Naive thymus-derived CD4-positive, alpha-beta T cell (primary cell): ENCODE results near the gene ACVR1B. TPM values are rescaled to one million over a fixed set of nuclear protein-coding genes. Genes with fewer than 3 reads are reported as not detected.
A peak's percentile ranks its signal among the peaks of the same experiment; 100 is the strongest.

Experiments used
- ATAC-seq: fragments of 150-1000 bp; cut with Tn5 transposase; 2 replicates; pipeline ENCODE4 v1.10.0; 2021; ENCODE audit warnings: mild to moderate bottlenecking, moderate library complexity
- CTCF ChIA-PET: fragments of 350-600 bp; sonication (Branson Sonifier 250); formaldehyde crosslinking; loops from one replicate; lab custom pipeline; 2021; ENCODE audit warnings: antibody characterized with exemption; lab: Charles Lee
- POLR2A ChIA-PET: fragments of 350-600 bp; sonication (Branson Sonifier 250); formaldehyde crosslinking; loops from one replicate; lab custom pipeline; 2021; ENCODE audit warnings: antibody characterized with exemption, inconsistent platforms; lab: Charles Lee
- DNase-seq, 9 donors: peaks; one replicate each; pipeline versions ENCODE4 v3.0.0 to v3.0.0-alpha.2; 2020 to 2022; ENCODE audit warnings: mixed read lengths in 1 of 9
- H3K27ac ChIP-seq: one replicate; pipeline ENCODE4 v1.7.0; 2013; ENCODE audit warnings: mild to moderate bottlenecking, low read depth, low read length, moderate library complexity
- H3K27me3 ChIP-seq, 2 donors: one replicate each; pipeline ENCODE4 v1.7.0; 2013; ENCODE audit warnings: low read length in 2 of 2, mild to moderate bottlenecking in 2 of 2, moderate library complexity in 2 of 2; ENCODE audit not compliant: control insufficient read depth in 2 of 2, insufficient read depth in 2 of 2
- H3K36me3 ChIP-seq, 3 experiments: 1 replicate in 2 of 3; 2 replicates in 1 of 3; pipeline ENCODE4 v1.7.0; 2013; ENCODE audit warnings: low read length in 3 of 3, mild to moderate bottlenecking in 3 of 3, moderate library complexity in 1 of 3; ENCODE audit not compliant: insufficient read depth in 3 of 3, control insufficient read depth in 2 of 3
- H3K4me1 ChIP-seq, 2 donors: one replicate each; pipeline ENCODE4 v1.7.0; 2013; ENCODE audit warnings: low read length in 2 of 2, mild to moderate bottlenecking in 2 of 2, moderate library complexity in 1 of 2; ENCODE audit not compliant: control insufficient read depth in 2 of 2, insufficient read depth in 2 of 2
- H3K4me3 ChIP-seq: 2 replicates; pipeline ENCODE4 v1.7.0; 2013; ENCODE audit warnings: mild to moderate bottlenecking, low read length
- H3K9me3 ChIP-seq, 3 experiments: 1 replicate in 2 of 3; 2 replicates in 1 of 3; pipeline ENCODE4 v1.7.0; 2013; ENCODE audit warnings: low read length in 3 of 3; ENCODE audit not compliant: control insufficient read depth in 2 of 3
- H3K27ac Mint-ChIP-seq, 9 donors: one replicate each; pipeline ENCODE4 v1.8.0; 2020 to 2022; ENCODE audit warnings: mixed read lengths in 9 of 9, mild to moderate bottlenecking in 8 of 9, moderate library complexity in 5 of 9, inconsistent platforms in 2 of 9
- H3K27me3 Mint-ChIP-seq, 5 donors: one replicate each; pipeline ENCODE4 v1.8.0; 2021 to 2022; ENCODE audit warnings: mixed read lengths in 5 of 5, mild to moderate bottlenecking in 1 of 5
- H3K36me3 Mint-ChIP-seq, 5 donors: one replicate each; pipeline ENCODE4 v1.8.0; 2020 to 2022; ENCODE audit warnings: mixed read lengths in 5 of 5, mild to moderate bottlenecking in 3 of 5, inconsistent platforms in 1 of 5
- H3K4me1 Mint-ChIP-seq, 7 donors: one replicate each; pipeline ENCODE4 v1.8.0; 2020 to 2022; ENCODE audit warnings: mixed read lengths in 7 of 7, mild to moderate bottlenecking in 3 of 7, inconsistent platforms in 1 of 7
- H3K4me3 Mint-ChIP-seq, 10 donors: one replicate each; pipeline ENCODE4 v1.8.0; 2020 to 2022; ENCODE audit warnings: mild to moderate bottlenecking in 10 of 10, mixed read lengths in 10 of 10, moderate library complexity in 6 of 10, inconsistent platforms in 2 of 10
- H3K9me3 Mint-ChIP-seq, 11 donors: one replicate each; pipeline ENCODE4 v1.8.0; 2020 to 2022; ENCODE audit warnings: mixed read lengths in 11 of 11, mild to moderate bottlenecking in 4 of 11, inconsistent platforms in 1 of 11, moderate library complexity in 1 of 11
- intact Hi-C, 2 donors: fragments of 100-400 bp; cut with micrococcal nuclease; formaldehyde crosslinking; loops; one replicate each; pipeline ENCODE4 v1.15.1; 2023
- polyA plus RNA-seq, 2 donors: library from polyadenylated mRNA; unstranded; fragments of 300-500 nt; fragmentation: Illumina TruSeq; gene quantifications; one replicate each; pipeline ENCODE4 v1.2.3, GENCODE V29; 2021
- total RNA-seq, 6 experiments: library from RNA in 5 of 6; stranded (reverse) in 5 of 6; gene quantifications; 1 replicate in 5 of 6; 2 replicates in 1 of 6; pipeline ENCODE4 v1.2.3 and lab custom pipeline; 2021 to 2026

The ACVR1B gene
- total and polyA plus RNA-seq, 7 experiments from 2014 or later = 2.5 to 14.8 (median 12.8) TPM

- intact Hi-C loops = no loop called here
- Mint-ChIP-seq H3K27me3 (peaks cover 0 to 5% (median 0%) of the 10 kb centered on the region in 5 donors), H3K36me3 (peaks cover 0 to 2% (median 0%) of the 10 kb centered on the region in 5 donors), H3K27ac (no peak overlapping the region), H3K4me3 (no peak overlapping the region), H3K9me3 (peaks cover 0 to 1% (median 0%) of the 10 kb centered on the region in 11 donors), H3K4me1 (peaks cover 16 to 34% (median 28%) of the 10 kb centered on the region in 7 donors)
- ATAC-seq (no peak), DNase-seq (no peak)
- no peaks in the 10 kb centered on the region for H3K9me3 ChIP-seq
- no peaks in the 10 kb centered on the region for H3K27me3 ChIP-seq
- no peak overlapping the region for H3K27ac ChIP-seq
- ChIA-PET CTCF (interaction anchor here (3.7 kb wide), 1 partner anchor 19 kb away, joined by 23 read pairs; no protein-coding TSS in a partner anchor), POLR2A (interaction anchor here (1.2 to 2.2 kb wide), 3 partner anchors 11 to 24 kb away, joined by 3 to 9 read pairs (median 4); no protein-coding TSS in a partner anchor)
- H3K36me3 ChIP-seq = no peaks in the 10 kb centered on the region
- no peak overlapping the region for H3K4me3 ChIP-seq
- peaks cover 9 to 17% of the 10 kb centered on the region in 2 donors for H3K4me1 ChIP-seq
These were observed 92.9 kb downstream of the ACVR1B start for GRCh38 chr12:52044292-52044983.

GRCh38 chr12:52045794-52046199 is 94.3 kb downstream of the ACVR1B start:
- H3K27ac Mint-ChIP-seq = peak overlapping the region in 1 of 9 donors; percentile 25
- H3K9me3 ChIP-seq = no peaks in the 10 kb centered on the region
- H3K4me1 Mint-ChIP-seq = peaks cover 25 to 39% (median 32%) of the 10 kb centered on the region in 7 donors
- H3K27me3 Mint-ChIP-seq = peaks cover 0 to 9% (median 0%) of the 10 kb centered on the region in 5 donors
- no peak overlapping the region for H3K4me3 Mint-ChIP-seq
- peaks cover 21 to 23% of the 10 kb centered on the region in 2 donors for H3K4me1 ChIP-seq
- H3K4me3 ChIP-seq = no peak overlapping the region
- H3K27me3 ChIP-seq = no peaks in the 10 kb centered on the region
- intact Hi-C loops = no loop called here
- DNase-seq (no peak), ATAC-seq (peak; percentile 44)
- H3K36me3 Mint-ChIP-seq = peaks cover 0 to 2% (median 0%) of the 10 kb centered on the region in 5 donors
- H3K36me3 ChIP-seq = no peaks in the 10 kb centered on the region
- CTCF ChIA-PET = interaction anchor here (1.0 to 2.0 kb wide), 2 partner anchors 20 to 23 kb away, joined by 3 to 7 read pairs; no protein-coding TSS in a partner anchor
- H3K27ac ChIP-seq = no peak overlapping the region
- H3K9me3 Mint-ChIP-seq = peaks cover 0 to 3% (median 0%) of the 10 kb centered on the region in 11 donors
- POLR2A ChIA-PET = interaction anchor here (1.2 kb wide), 1 partner anchor 23 kb away, joined by 3 read pairs; no protein-coding TSS in a partner anchor

Other genes starting within 250 kb of the ACVR1B start
- 1 to 10 TPM in 4 of 5 experiments, under 1 TPM in 1; 0.22 to 2.1 (median 1.5) TPM for gene FIGNL2, start 103.0 kb upstream of the ACVR1B start, total RNA-seq
- under 1 TPM in 1 of 2 donors, not detected in 1; 0.07 TPM for gene FIGNL2, start 103.0 kb upstream of the ACVR1B start, polyA plus RNA-seq
- gene ANKRD33, start 63.6 kb upstream of the ACVR1B start, total RNA-seq = not detected
- gene ANKRD33, start 63.6 kb upstream of the ACVR1B start, polyA plus RNA-seq = not detected
- gene ACVRL1, start 44.2 kb upstream of the ACVR1B start, total RNA-seq = under 1 TPM in 2 of 5 experiments, not detected in 3; 0.64 to 0.70 TPM
- gene ACVRL1, start 44.2 kb upstream of the ACVR1B start, polyA plus RNA-seq = not detected
- 100 to 1,000 TPM in 2 of 5 experiments, 10 to 100 TPM in 2, 1 to 10 TPM in 1; 5.6 to 501 (median 33.7) TPM for gene TAMALIN, start 55.2 kb downstream of the ACVR1B start, total RNA-seq
- gene TAMALIN, start 55.2 kb downstream of the ACVR1B start, polyA plus RNA-seq = 1 to 10 TPM; 1.1 to 1.3 TPM
- 100 to 1,000 TPM in 2 of 5 experiments, 1 to 10 TPM in 1, under 1 TPM in 2; 0.89 to 279 (median 7.1) TPM for gene NR4A1, start 99.7 kb downstream of the ACVR1B start, total RNA-seq
- gene NR4A1, start 99.7 kb downstream of the ACVR1B start, polyA plus RNA-seq = 1 to 10 TPM in 1 of 2 donors, under 1 TPM in 1; 0.28 to 1.1 TPM
- gene ATG101, start 118.3 kb downstream of the ACVR1B start, total RNA-seq = 10 to 100 TPM; 20.7 to 39.7 (median 34.3) TPM
- gene ATG101, start 118.3 kb downstream of the ACVR1B start, polyA plus RNA-seq = 10 to 100 TPM; 20.9 to 30.9 TPM
- under 1 TPM in 2 of 5 experiments, not detected in 3; 0.24 to 0.27 TPM for gene SMIM41, start 128.0 kb downstream of the ACVR1B start, total RNA-seq
- gene SMIM41, start 128.0 kb downstream of the ACVR1B start, polyA plus RNA-seq = not detected
- under 1 TPM in 1 of 5 experiments, not detected in 4; 0.12 TPM for gene KRT80, start 240.3 kb downstream of the ACVR1B start, total RNA-seq
- gene KRT80, start 240.3 kb downstream of the ACVR1B start, polyA plus RNA-seq = not detected